GM06990 (cell line): ENCODE data around the gene AUTS2.

Experiments
- DNase-seq: peaks from one replicate; pipeline ENCODE4 v3.0.0-alpha.2; 2011; ENCODE audit not compliant: insufficient read length; ENCODE audit errors: extremely low read depth
- H3K27me3 ChIP-seq: replicated peaks from 2 replicates; pipeline ENCODE4 v1.6.0; 2011; ENCODE audit warnings: low read length; ENCODE audit not compliant: control insufficient read depth, insufficient read depth
- H3K36me3 ChIP-seq: 2 replicates; pipeline ENCODE4 v1.5.1; 2011; ENCODE audit warnings: low read length; ENCODE audit not compliant: control insufficient read depth, insufficient read depth
- H3K4me3 ChIP-seq: replicated peaks from 2 replicates; pipeline ENCODE4 v1.5.1; 2011; ENCODE audit warnings: low read depth, mild to moderate bottlenecking, control low read depth, low read length
- TF ChIP-seq, protein P1 (sequence below): IDR thresholded peaks from 2 replicates; pipeline ENCODE4 v1.5.1; 2011; ENCODE audit warnings: low read length, control low read depth, mild to moderate bottlenecking, inconsistent platforms; ENCODE audit not compliant: insufficient read depth, poor library complexity, severe bottlenecking

Gene AUTS2

DNA sequence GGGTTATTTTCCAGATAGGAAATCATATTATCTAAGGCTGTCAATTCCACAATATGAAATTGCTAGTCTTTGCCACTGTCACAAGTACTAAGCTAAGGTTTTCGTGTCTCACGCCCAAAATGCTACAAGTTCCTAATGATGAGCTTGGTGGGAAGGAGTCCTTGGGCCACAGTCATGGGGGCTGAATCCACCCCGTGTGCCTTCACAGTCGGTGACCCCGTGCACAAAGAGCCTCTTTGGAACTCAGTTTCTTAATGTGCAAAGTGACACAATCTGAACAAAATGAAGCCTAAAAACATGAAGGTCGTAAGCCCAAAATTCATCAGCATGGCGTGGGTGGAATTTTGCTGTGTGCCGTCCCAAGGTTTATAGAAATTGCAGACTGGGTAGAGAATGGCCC is 1196.7 kb downstream of the AUTS2 start:
- Histone ChIP-seq H3K27me3 (no peaks in the 10 kb centered on the region), H3K36me3 (peaks cover 11% of the 10 kb centered on the region)
- TF ChIP-seq, protein P1, sequence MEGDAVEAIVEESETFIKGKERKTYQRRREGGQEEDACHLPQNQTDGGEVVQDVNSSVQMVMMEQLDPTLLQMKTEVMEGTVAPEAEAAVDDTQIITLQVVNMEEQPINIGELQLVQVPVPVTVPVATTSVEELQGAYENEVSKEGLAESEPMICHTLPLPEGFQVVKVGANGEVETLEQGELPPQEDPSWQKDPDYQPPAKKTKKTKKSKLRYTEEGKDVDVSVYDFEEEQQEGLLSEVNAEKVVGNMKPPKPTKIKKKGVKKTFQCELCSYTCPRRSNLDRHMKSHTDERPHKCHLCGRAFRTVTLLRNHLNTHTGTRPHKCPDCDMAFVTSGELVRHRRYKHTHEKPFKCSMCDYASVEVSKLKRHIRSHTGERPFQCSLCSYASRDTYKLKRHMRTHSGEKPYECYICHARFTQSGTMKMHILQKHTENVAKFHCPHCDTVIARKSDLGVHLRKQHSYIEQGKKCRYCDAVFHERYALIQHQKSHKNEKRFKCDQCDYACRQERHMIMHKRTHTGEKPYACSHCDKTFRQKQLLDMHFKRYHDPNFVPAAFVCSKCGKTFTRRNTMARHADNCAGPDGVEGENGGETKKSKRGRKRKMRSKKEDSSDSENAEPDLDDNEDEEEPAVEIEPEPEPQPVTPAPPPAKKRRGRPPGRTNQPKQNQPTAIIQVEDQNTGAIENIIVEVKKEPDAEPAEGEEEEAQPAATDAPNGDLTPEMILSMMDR, result no peak

DNA sequence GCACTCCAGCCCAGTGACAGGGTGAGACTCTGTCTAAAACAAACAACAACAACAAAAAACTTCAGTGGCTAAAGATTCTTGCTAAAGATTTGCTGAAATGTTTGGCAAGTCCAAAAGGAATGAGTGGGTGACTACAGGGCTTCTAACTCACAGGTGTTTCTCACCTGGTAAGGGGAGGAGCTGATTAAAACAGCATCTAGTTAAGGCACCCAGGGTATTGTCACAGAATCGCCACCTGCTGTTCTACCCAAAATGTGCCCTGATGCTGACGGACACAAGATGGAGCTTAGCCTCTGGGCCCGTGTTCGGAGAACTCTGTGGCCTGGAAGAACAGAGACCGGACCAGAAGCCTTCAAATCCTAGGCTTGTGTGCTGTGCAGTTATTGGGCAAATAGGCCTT is 1197.7 kb downstream of the AUTS2 start:
- H3K27me3 ChIP-seq, result no peaks in the 10 kb centered on the region
- peaks cover 4% of the 10 kb centered on the region for H3K36me3 ChIP-seq
- H3K4me3 ChIP-seq, result no peak overlapping the region
- DNase-seq, result no peak
- TF ChIP-seq, protein P1, result no peak

More for the DNA sequence above, 1196.7 kb downstream of the AUTS2 start:
- no peak overlapping the region for H3K4me3 ChIP-seq
- DNase-seq, result no peak

DNA sequence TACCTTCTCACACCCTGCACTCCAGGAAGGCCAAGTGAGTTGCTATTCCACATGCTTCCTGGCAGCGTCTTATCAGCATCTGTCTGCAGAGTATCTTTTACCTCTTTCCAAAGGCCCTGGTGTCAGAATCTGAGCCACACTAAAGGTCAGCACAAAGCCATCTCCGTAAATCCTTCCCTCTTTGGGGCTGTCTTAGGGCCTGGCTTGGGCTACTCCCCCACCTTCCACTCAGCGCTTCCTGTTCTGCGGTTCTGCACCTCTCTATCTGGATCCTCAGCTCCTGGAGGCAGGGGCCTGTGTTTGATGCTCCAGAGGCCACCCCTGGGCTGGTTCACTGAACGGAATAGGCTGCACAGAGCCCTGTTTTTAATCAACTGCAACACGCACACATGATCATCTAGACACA is 1198.8 kb downstream of the AUTS2 start:
- DNase-seq, result no peak
- TF ChIP-seq, protein P1, result no peak
- no peaks in the 10 kb centered on the region for H3K27me3 ChIP-seq
- H3K4me3 ChIP-seq, result no peak overlapping the region
- H3K36me3 ChIP-seq, result peaks cover 2% of the 10 kb centered on the region

DNA sequence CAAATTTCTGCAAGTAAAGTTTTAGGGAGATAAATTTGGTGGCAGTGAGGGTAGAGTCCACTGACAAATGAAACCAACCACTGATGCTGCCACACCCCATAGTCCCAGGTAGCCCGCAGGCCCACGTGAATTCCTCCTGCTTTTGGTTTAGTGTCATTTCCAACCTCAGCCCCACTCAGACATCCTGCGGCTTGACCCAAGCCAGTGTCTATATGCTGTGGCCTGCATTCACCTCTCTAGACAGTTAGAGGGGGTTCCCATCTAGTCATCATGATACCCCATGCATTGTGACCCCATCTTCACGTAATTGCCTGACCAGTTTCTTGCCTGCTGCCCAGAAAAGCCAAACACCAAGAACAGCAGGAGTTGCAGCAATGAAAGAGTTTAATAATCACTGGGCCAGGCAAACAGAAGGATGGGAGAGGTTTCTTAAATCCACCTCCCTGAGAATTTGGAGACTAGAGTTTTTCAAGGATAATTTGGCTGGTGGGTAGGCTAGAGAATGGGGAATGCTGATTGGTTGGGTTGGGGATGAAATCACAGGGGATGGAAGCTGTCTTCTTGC is 1201.6 kb downstream of the AUTS2 start:
- Histone ChIP-seq H3K36me3 (no peaks in the 10 kb centered on the region), H3K4me3 (no peak overlapping the region), H3K27me3 (no peaks in the 10 kb centered on the region)
- DNase-seq, result no peak
- TF ChIP-seq, protein P1, result no peak

DNA sequence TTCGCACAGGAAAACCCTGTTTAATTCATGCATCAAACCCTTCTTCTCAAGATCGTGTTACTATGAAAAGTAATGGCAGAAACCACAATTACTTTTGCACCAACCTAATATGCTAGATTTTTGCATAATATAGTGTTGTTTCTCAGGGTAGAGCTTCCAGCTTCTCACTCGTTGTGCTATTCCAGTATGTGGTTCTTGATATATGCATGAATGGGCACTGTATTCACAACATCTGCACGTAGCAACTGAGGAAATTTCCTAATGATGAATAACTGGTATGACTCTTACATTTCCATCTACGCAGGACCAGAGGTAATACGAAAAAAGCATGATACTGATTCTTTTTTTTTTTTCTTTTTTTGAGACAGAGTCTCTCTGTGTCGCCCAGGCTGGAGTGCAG is 1207.1 kb downstream of the AUTS2 start:
- no peaks in the 10 kb centered on the region for H3K36me3 ChIP-seq
- TF ChIP-seq, protein P1, result no peak
- DNase-seq, result peak; percentile 54
- no peak overlapping the region for H3K4me3 ChIP-seq
- H3K27me3 ChIP-seq, result no peaks in the 10 kb centered on the region

DNA sequence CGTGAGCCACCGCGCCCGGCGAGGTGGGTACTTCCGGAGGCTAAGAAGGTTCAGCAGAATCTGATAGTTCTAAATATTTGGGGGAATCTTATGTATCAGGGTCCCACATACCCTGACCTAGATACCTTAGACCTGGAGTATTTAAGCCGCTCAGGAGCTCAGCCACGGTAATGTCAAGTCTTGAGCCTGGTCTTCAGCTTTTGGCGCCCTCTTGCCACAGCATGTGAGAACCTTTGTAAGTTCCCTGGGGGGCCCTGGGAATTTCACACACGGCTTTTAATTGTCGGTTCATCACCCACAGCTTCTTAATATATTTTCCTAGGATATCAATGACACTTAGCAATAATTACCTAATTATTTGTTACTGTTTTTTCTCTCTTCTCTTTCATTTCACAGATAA is 1209.4 kb downstream of the AUTS2 start:
- TF ChIP-seq, protein P1, result no peak
- no peak for DNase-seq
- no peaks in the 10 kb centered on the region for H3K27me3 ChIP-seq
- no peaks in the 10 kb centered on the region for H3K36me3 ChIP-seq
- H3K4me3 ChIP-seq, result no peak overlapping the region
